ENCODE measurements around the gene SGCB. TPM values are rescaled to one million over a fixed set of nuclear protein-coding genes. Genes with fewer than 3 reads are reported as not detected.

Gene SGCB
- polyA plus RNA-seq, 1 experiment, result 47.7 TPM

GRCh38 chr4:52071791-52072546, 33.9 kb upstream of the SGCB start:
- CTCF ChIA-PET, result no interaction called here
- Histone ChIP-seq H3K9me3 (ENCODE audit: control insufficient read depth, insufficient read depth, low read length) (peaks cover 3% of the 10 kb centered on the region; the same call in 1 of the 2 replicates), H3K4me3 (ENCODE audit: low read depth, low read length) (no peak overlapping the region), H3K27ac (ENCODE audit: low read depth, low read length) (no peak overlapping the region), H3K27me3 (ENCODE audit: control insufficient read depth, insufficient read depth, low read length) (peaks cover 14% of the 10 kb centered on the region)
- POLR2A ChIA-PET, result no interaction called here
- DNase-seq (ENCODE audit: low read depth, low spot score), result no peak
- TF ChIP-seq, protein P1, sequence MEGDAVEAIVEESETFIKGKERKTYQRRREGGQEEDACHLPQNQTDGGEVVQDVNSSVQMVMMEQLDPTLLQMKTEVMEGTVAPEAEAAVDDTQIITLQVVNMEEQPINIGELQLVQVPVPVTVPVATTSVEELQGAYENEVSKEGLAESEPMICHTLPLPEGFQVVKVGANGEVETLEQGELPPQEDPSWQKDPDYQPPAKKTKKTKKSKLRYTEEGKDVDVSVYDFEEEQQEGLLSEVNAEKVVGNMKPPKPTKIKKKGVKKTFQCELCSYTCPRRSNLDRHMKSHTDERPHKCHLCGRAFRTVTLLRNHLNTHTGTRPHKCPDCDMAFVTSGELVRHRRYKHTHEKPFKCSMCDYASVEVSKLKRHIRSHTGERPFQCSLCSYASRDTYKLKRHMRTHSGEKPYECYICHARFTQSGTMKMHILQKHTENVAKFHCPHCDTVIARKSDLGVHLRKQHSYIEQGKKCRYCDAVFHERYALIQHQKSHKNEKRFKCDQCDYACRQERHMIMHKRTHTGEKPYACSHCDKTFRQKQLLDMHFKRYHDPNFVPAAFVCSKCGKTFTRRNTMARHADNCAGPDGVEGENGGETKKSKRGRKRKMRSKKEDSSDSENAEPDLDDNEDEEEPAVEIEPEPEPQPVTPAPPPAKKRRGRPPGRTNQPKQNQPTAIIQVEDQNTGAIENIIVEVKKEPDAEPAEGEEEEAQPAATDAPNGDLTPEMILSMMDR (IDR thresholded peaks at IDR 0.05; ENCODE audit: low read depth, low read length), result no peak

DNA sequence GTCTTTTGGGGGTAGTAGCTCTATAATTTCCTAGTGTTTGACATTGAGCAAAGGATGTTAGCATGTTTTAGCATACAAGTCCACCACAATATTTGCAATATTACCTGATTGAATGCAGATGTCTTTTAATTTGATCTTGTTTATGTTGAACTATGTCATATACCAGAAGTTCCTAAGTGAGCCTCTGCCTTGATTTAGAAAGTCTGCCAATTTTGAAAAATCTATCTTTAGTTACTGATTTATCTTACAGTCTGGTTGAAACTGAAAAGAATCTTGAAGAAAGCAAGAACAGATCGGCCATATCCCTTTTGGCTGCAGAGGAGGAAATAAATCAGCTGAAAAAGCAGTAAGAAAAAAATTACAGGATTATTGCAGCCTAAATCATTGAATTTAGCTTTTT, 31.5 kb upstream of the SGCB start:
- no peak overlapping the region for H3K27ac ChIP-seq (ENCODE audit: low read depth, low read length)
- H3K9me3 ChIP-seq (ENCODE audit: control insufficient read depth, insufficient read depth, low read length), result no peaks in the 10 kb centered on the region
- ChIA-PET POLR2A (no interaction called here), CTCF (interaction anchor here (0.6 kb wide), 1 partner anchor 174 kb away, joined by 7 read pairs; no protein-coding TSS in a partner anchor)
- peaks cover 5% of the 10 kb centered on the region for H3K27me3 ChIP-seq (ENCODE audit: control insufficient read depth, insufficient read depth, low read length)
- no peak overlapping the region for H3K4me3 ChIP-seq (ENCODE audit: low read depth, low read length)
- DNase-seq (ENCODE audit: low read depth, low spot score), result no peak
- TF ChIP-seq, protein P1 (IDR thresholded peaks at IDR 0.05; ENCODE audit: low read depth, low read length), result no peak

DNA sequence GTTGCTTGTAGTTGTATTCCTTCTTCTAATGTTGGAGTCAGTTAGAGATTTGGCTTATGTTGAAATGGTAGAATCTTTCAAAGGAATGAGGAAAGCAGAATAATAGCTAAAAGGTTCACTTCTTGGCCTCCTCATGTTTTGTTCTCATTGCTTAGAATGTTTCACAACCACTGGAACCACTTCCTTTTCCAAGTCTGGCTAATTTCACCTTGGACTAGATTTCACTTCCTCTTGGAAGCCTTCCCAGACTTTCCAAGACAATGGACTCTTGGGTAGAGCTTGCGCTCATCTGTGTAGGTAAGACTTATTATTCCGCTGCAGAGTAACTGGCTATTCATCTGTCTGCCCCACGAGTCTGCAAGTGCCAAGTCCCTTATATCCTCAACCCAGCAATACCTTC, 21.3 kb upstream of the SGCB start:
- CTCF ChIA-PET, result no interaction called here
- Histone ChIP-seq H3K9me3 (ENCODE audit: control insufficient read depth, insufficient read depth, low read length) (no peaks in the 10 kb centered on the region), H3K27me3 (ENCODE audit: control insufficient read depth, insufficient read depth, low read length) (no peaks in the 10 kb centered on the region), H3K4me3 (ENCODE audit: low read depth, low read length) (no peak overlapping the region), H3K27ac (ENCODE audit: low read depth, low read length) (no peak overlapping the region)
- TF ChIP-seq, protein P1 (IDR thresholded peaks at IDR 0.05; ENCODE audit: low read depth, low read length), result no peak
- POLR2A ChIA-PET, result no interaction called here
- DNase-seq (ENCODE audit: low read depth, low spot score), result no peak

DNA sequence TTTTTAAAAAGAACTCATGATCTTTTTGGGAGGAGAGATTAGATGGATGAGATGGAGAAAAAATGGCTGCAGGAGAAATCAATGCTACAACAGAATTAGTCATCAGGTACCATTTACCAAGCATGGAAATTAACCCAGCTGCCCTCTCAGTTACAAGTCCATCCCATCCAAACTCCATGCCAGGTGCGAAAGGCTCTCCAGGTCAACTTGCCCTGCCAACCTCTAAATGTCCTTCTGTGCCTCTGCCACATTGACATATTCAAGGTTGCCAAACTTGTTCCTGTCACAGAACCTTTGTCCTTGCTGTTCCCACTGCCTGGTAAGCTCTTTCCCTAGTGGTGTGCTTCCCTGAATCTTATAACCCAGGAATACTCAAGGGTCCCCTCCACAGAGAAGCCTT, 20.2 kb upstream of the SGCB start:
- CTCF ChIA-PET, result interaction anchor here (1.1 kb wide), 1 partner anchor 163 kb away, joined by 4 read pairs; no protein-coding TSS in a partner anchor
- DNase-seq (ENCODE audit: low read depth, low spot score), result no peak
- no peaks in the 10 kb centered on the region for H3K9me3 ChIP-seq (ENCODE audit: control insufficient read depth, insufficient read depth, low read length)
- no peak overlapping the region for H3K27ac ChIP-seq (ENCODE audit: low read depth, low read length)
- TF ChIP-seq, protein P1 (IDR thresholded peaks at IDR 0.05; ENCODE audit: low read depth, low read length), result no peak
- no peaks in the 10 kb centered on the region for H3K27me3 ChIP-seq (ENCODE audit: control insufficient read depth, insufficient read depth, low read length)
- POLR2A ChIA-PET, result no interaction called here
- H3K4me3 ChIP-seq (ENCODE audit: low read depth, low read length), result no peak overlapping the region

- CTCF ChIA-PET, result no interaction called here
- TF ChIP-seq, protein P1 (IDR thresholded peaks at IDR 0.05; ENCODE audit: low read depth, low read length), result no peak
- Histone ChIP-seq H3K27me3 (ENCODE audit: control insufficient read depth, insufficient read depth, low read length) (no peaks in the 10 kb centered on the region), H3K9me3 (ENCODE audit: control insufficient read depth, insufficient read depth, low read length) (no peaks in the 10 kb centered on the region), H3K27ac (ENCODE audit: low read depth, low read length) (no peak overlapping the region), H3K4me3 (ENCODE audit: low read depth, low read length) (no peak overlapping the region)
- DNase-seq (ENCODE audit: low read depth, low spot score), result no peak
- POLR2A ChIA-PET, result no interaction called here
These were observed 19.1 kb upstream of the SGCB start for GRCh38 chr4:52057196-52057595.
